GM12878 (cell line): ENCODE data around the gene FAM161B. TPM values are rescaled to one million over a fixed set of nuclear protein-coding genes. Genes with fewer than 3 reads are reported as not detected.

Source experiments
- ATAC-seq: fragments of 200-7000 bp; cut with Tn5 transposase; 3 replicates; pipeline ENCODE4 v1.9.1; 2020; ENCODE audit warnings: mild to moderate bottlenecking, moderate library complexity
- BruUV-seq: library from RNA; stranded (reverse); fragments of 400-500 nt; replicated peaks from 2 replicates; lab custom pipeline; 2021; lab: Mats Ljungman, UMichigan
- CTCF ChIA-PET: fragments of 300-600 bp; sonication (Branson Sonifier 250); formaldehyde crosslinking; extraction: SDS; loops from one replicate; lab custom pipeline; 2021; ENCODE audit warnings: inconsistent platforms; lab: Yijun Ruan, JAX
- POLR2A ChIA-PET: fragments of 350-600 bp; formaldehyde crosslinking; extraction: SDS; loops from one replicate; lab custom pipeline; 2021; ENCODE audit warnings: inconsistent platforms; lab: Charles Lee
- RAD21 ChIA-PET: fragments of 300-600 bp; sonication (Branson Sonifier 250); formaldehyde crosslinking; loops from one replicate; lab custom pipeline; 2023; ENCODE audit warnings: antibody characterized with exemption; ENCODE audit not compliant: unreplicated experiment; lab: Charles Lee
- SMC1A ChIA-PET: fragments of 300-600 bp; sonication (Branson Sonifier 250); formaldehyde crosslinking; loops from one replicate; lab custom pipeline; 2023; ENCODE audit not compliant: unreplicated experiment, uncharacterized antibody; lab: Charles Lee
- DNase-seq: peaks from one replicate; pipeline ENCODE4 v3.0.0-alpha.2; 2011; ENCODE audit warnings: low read depth, low spot score
- FAIRE-seq: peaks from 3 replicates; lab custom pipeline; 2011; peaks lifted over from hg19 to GRCh38; lab: Jason Lieb, UNC
- H2AFZ ChIP-seq: 2 replicates; pipeline ENCODE4 v1.6.0; 2011; ENCODE audit warnings: low read depth, low read length, control low read depth; ENCODE audit not compliant: control insufficient read depth
- H3K27ac ChIP-seq: 2 replicates; pipeline ENCODE4 v1.5.1; 2011; ENCODE audit warnings: control low read depth; ENCODE audit not compliant: control insufficient read depth, insufficient read depth
- H3K27me3 ChIP-seq, 2 experiments: replicated peaks in 1 of 2; 2 replicates each; pipeline versions ENCODE4 v1.6.0 to v1.6.1; 2011; ENCODE audit warnings: low read length in 1 of 2; ENCODE audit not compliant: control insufficient read depth in 2 of 2, insufficient read depth in 2 of 2
- H3K36me3 ChIP-seq, 2 experiments: 2 replicates each; pipeline ENCODE4 v1.5.1; 2011; ENCODE audit warnings: low read length in 1 of 2; ENCODE audit not compliant: control insufficient read depth in 2 of 2, insufficient read depth in 2 of 2
- H3K4me1 ChIP-seq: 2 replicates; pipeline ENCODE4 v1.6.1; 2011; ENCODE audit warnings: mild to moderate bottlenecking, low read length, moderate library complexity, mixed read lengths; ENCODE audit not compliant: control insufficient read depth, insufficient read depth
- H3K4me2 ChIP-seq: 2 replicates; pipeline ENCODE4 v1.6.0; 2011; ENCODE audit warnings: control low read depth; ENCODE audit not compliant: control insufficient read depth, insufficient read depth
- H3K4me3 ChIP-seq: fragments of 200-600 bp; sonication (generic); 2 replicates; pipeline ENCODE4 v1.5.1; 2016
- H3K79me2 ChIP-seq: 2 replicates; pipeline ENCODE4 v1.6.0; 2011; ENCODE audit warnings: low read length; ENCODE audit not compliant: control insufficient read depth, insufficient read depth
- H3K9ac ChIP-seq: 2 replicates; pipeline ENCODE4 v1.8.0; 2011; ENCODE audit warnings: low read length, control low read depth, mixed read lengths; ENCODE audit not compliant: control insufficient read depth, insufficient read depth
- H3K9me3 ChIP-seq: replicated peaks from 3 replicates; pipeline ENCODE4 v1.5.1; 2011; ENCODE audit warnings: mild to moderate bottlenecking, low read length; ENCODE audit not compliant: control insufficient read depth, insufficient read depth
- H4K20me1 ChIP-seq: 2 replicates; pipeline ENCODE4 v1.6.0; 2011; ENCODE audit not compliant: control insufficient read depth, insufficient read depth
- MYC ChIP-seq: IDR thresholded peaks from 2 replicates; pipeline ENCODE4 v1.6.1; 2011; ENCODE audit warnings: mild to moderate bottlenecking, low read length, moderate library complexity, inconsistent platforms; ENCODE audit not compliant: insufficient read depth, insufficient replicate concordance, insufficient read length, severe bottlenecking
- TCF7 ChIP-seq: IDR thresholded peaks from 2 replicates; pipeline ENCODE4 v1.6.1; 2014; ENCODE audit warnings: antibody characterized with exemption, borderline replicate concordance
- YBX1 ChIP-seq: fragments of 450-650 bp; IDR thresholded peaks from 2 replicates; pipeline ENCODE4 v1.6.1; 2016; ENCODE audit warnings: antibody characterized with exemption
- ZNF217 ChIP-seq: fragments of 450-650 bp; IDR thresholded peaks from 2 replicates; pipeline ENCODE4 v1.6.1; 2017; ENCODE audit warnings: antibody characterized with exemption, mild to moderate bottlenecking
- WGBS: methylation state at CpG from one replicate; pipeline ENCODE4 v1.1.6; 2016; ENCODE audit warnings: low lambda C conversion rate; ENCODE audit not compliant: insufficient replicate concordance, insufficient coverage; ENCODE audit errors: missing lambda C conversion rate; 5-methylcytosine and 5-hydroxymethylcytosine counted together
- in situ Hi-C: fragments of 300-500 bp; cut with MboI; formaldehyde crosslinking; loops from 9 replicates; pipeline ENCODE4 v1.14.3; 2018; ENCODE audit warnings: mixed read lengths
- intact Hi-C: fragments of 100-400 bp; cut with micrococcal nuclease; formaldehyde crosslinking; loops from one replicate; pipeline ENCODE4 v1.14.2; 2022; ENCODE audit not compliant: unreplicated experiment
- polyA plus RNA-seq, 11 experiments: library from polyadenylated mRNA; depleted of rRNA in 4 of 11; unstranded in 6 of 11; stranded (reverse) in 5 of 11; fragments of >200 nt; fragmentation: Nextera tagmentation in 4 of 11; fragmentation: Illumina TruSeq in 1 of 11; extraction: Ambion mirVana in 4 of 11; extraction: Trizol in 1 of 11; gene quantifications; 1 replicate in 1 of 11; 2 replicates in 10 of 11; pipeline versions ENCODE4 v1.2.1 to v1.2.3, GENCODE V29; 2011 to 2016; ENCODE audit warnings: inconsistent platforms in 2 of 11, missing spikeins in 2 of 11, low read depth in 1 of 11
- total RNA-seq, 4 experiments: library from RNA; depleted of rRNA in 3 of 4; stranded (reverse); fragments of >200 nt in 3 of 4; fragmentation: Illumina TruSeq in 1 of 4; extraction: Trizol in 1 of 4; gene quantifications; 2 replicates each; pipeline versions ENCODE4 v1.2.1 to v1.2.3, GENCODE V29; 2013 to 2021
- TF ChIP-seq, protein P1 (sequence below): fragments of 450-650 bp; IDR thresholded peaks from 2 replicates; pipeline ENCODE4 v1.6.1; 2016; ENCODE audit warnings: mild to moderate bottlenecking
- TF ChIP-seq, protein P2 (sequence below): fragments of 450-650 bp; IDR thresholded peaks from 2 replicates; pipeline ENCODE4 v1.6.1; 2018; ENCODE audit warnings: borderline replicate concordance, mild to moderate bottlenecking; ENCODE audit not compliant: partially characterized antibody

Gene FAM161B
- total and polyA plus RNA-seq, 10 of the 15 experiments (the other 5 are each of a cell fraction or from before 2014, with no cell fraction given) = 0.33 to 1.2 (median 0.86) TPM

DNA sequence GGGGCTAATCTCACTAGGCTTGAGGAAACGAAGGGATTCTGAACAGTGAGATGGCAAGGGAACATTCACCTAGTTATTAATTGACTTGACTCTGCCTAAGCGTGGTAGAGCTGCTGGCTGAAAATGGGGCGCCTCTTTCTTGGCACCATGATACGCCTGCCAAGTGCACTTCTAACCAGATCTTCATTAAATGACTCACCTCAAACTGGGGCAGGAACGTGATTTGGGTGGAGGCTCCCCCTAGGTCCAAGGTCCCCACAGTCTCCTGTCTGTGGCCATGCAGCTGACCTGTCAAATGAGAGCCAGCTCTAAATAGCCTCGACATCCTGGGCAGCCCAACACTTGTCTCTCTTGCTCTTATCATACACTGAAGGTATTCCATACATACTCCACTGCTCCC is 26.2 kb upstream of the FAM161B start:
- peaks cover 0 to 10% of the 10 kb centered on the region in 2 experiments; a peak in 2 of 4 replicates for H3K36me3 ChIP-seq
- SMC1A ChIA-PET = no interaction called here

More for the DNA sequence above, 26.2 kb upstream of the FAM161B start:
- no peaks in the 10 kb centered on the region for H3K4me1 ChIP-seq
- H3K4me3 ChIP-seq = no peak overlapping the region
- no peaks in the 10 kb centered on the region for H3K79me2 ChIP-seq
- BruUV-seq = no TSS peak
- TF ChIP-seq TCF7 (no peak), YBX1 (no peak), MYC (no peak), ZNF217 (no peak)
- TF ChIP-seq, protein P1, sequence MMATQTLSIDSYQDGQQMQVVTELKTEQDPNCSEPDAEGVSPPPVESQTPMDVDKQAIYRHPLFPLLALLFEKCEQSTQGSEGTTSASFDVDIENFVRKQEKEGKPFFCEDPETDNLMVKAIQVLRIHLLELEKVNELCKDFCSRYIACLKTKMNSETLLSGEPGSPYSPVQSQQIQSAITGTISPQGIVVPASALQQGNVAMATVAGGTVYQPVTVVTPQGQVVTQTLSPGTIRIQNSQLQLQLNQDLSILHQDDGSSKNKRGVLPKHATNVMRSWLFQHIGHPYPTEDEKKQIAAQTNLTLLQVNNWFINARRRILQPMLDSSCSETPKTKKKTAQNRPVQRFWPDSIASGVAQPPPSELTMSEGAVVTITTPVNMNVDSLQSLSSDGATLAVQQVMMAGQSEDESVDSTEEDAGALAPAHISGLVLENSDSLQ = no peak
- TF ChIP-seq, protein P2, sequence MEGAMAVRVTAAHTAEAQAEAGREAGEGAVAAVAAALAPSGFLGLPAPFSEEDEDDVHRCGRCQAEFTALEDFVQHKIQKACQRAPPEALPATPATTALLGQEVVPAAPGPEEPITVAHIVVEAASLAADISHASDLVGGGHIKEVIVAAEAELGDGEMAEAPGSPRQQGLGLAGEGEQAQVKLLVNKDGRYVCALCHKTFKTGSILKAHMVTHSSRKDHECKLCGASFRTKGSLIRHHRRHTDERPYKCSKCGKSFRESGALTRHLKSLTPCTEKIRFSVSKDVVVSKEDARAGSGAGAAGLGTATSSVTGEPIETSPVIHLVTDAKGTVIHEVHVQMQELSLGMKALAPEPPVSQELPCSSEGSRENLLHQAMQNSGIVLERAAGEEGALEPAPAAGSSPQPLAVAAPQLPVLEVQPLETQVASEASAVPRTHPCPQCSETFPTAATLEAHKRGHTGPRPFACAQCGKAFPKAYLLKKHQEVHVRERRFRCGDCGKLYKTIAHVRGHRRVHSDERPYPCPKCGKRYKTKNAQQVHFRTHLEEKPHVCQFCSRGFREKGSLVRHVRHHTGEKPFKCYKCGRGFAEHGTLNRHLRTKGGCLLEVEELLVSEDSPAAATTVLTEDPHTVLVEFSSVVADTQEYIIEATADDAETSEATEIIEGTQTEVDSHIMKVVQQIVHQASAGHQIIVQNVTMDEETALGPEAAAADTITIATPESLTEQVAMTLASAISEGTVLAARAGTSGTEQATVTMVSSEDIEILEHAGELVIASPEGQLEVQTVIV = no peak
- in situ Hi-C loops = no loop called here
- ChIA-PET RAD21 (no interaction called here), CTCF (interaction anchor here (1.1 kb wide), 1 partner anchor 47 kb away, joined by 3 read pairs; no protein-coding TSS in a partner anchor), POLR2A (no interaction called here)
- DNase-seq (no peak), ATAC-seq (no peak), FAIRE-seq (no peak)
- no peak overlapping the region for H3K4me2 ChIP-seq
- intact Hi-C loops = no loop called here
- H3K9me3 ChIP-seq = no peaks in the 10 kb centered on the region
- H3K27ac ChIP-seq = no peak overlapping the region
- 89% methylated on average over 6 of the region's 6 CpGs for WGBS
- no peaks in the 10 kb centered on the region for H3K27me3 ChIP-seq
- H2AFZ ChIP-seq = no peak overlapping the region
- H4K20me1 ChIP-seq = no peaks in the 10 kb centered on the region
- H3K9ac ChIP-seq = no peak overlapping the region
